Suprapubic skin (tissue), 3 donors: ENCODE data around the gene KYAT1.

Experiments
- CTCF ChIP-seq, 2 donors: fragments of 200-600 bp in 1 of 2; fragments of 450-650 bp in 1 of 2; sonication (generic) in 1 of 2; IDR thresholded peaks; one replicate each; pipeline ENCODE4 v1.5.1; 2016 to 2019; ENCODE audit warnings: antibody characterized with exemption in 2 of 2, mild to moderate bottlenecking in 1 of 2, moderate library complexity in 1 of 2
- POLR2A ChIP-seq, 2 donors: fragments of 450-650 bp; IDR thresholded peaks; one replicate each; pipeline ENCODE4 v1.6.1; 2017; ENCODE audit warnings: antibody characterized with exemption in 2 of 2, mild to moderate bottlenecking in 2 of 2, moderate library complexity in 2 of 2

GRCh38 chr9:128787659-128788058 lies 94.1 kb downstream of the KYAT1 start:
- TF ChIP-seq CTCF (IDR thresholded peaks at IDR 0.05): no peak
- TF ChIP-seq POLR2A (IDR thresholded peaks at IDR 0.05): no peak
